K562 (cell line): ENCODE measurements around the gene DIRAS1. TPM values are rescaled to one million over a fixed set of nuclear protein-coding genes. Genes with fewer than 3 reads are reported as not detected.

Source experiments
- ATAC-seq: fragments of 200-7000 bp; cut with Tn5 transposase; 3 replicates; pipeline ENCODE4 v1.9.1; 2020; ENCODE audit warnings: moderate library complexity
- BruUV-seq: library from RNA; stranded (reverse); fragments of 400-500 nt; replicated peaks from 2 replicates; lab custom pipeline; 2021; lab: Mats Ljungman, UMichigan
- CTCF ChIA-PET: fragments of 300-600 bp; formaldehyde crosslinking; extraction: SDS; loops from one replicate; lab custom pipeline; 2021; ENCODE audit warnings: low intra/inter-chr PET ratio; lab: Yijun Ruan, JAX
- POLR2A ChIA-PET: fragments of 300-600, 350-650 bp; sonication (Branson Sonifier 250); formaldehyde crosslinking; extraction: SDS; loops from one replicate; lab custom pipeline; 2021; ENCODE audit warnings: antibody characterized with exemption, inconsistent platforms; lab: Yijun Ruan, JAX
- DNase-seq, 4 experiments: peaks; one replicate each; pipeline versions ENCODE4 v3.0.0 to v3.0.0-alpha.2; 2011 to 2018; ENCODE audit warnings: low spot score in 3 of 4, mixed read lengths in 3 of 4; ENCODE audit errors: extremely low read depth in 1 of 4
- FAIRE-seq: peaks from 2 replicates; lab custom pipeline; 2011; peaks lifted over from hg19 to GRCh38; lab: Jason Lieb, UNC
- H2AFZ ChIP-seq: 2 replicates; pipeline ENCODE4 v1.6.0; 2011; ENCODE audit warnings: low read depth, low read length, control low read depth, inconsistent platforms
- H3K27ac ChIP-seq: fragments of 200-600 bp; 3 replicates; pipeline ENCODE4 v1.8.0; 2011; ENCODE audit warnings: low read depth, mild to moderate bottlenecking, control low read depth, inconsistent platforms, low read length, moderate library complexity, mixed read lengths; ENCODE audit errors: extremely low read depth
- H3K27me3 ChIP-seq, 2 experiments: fragments of 300-600 bp in 1 of 2; 2 replicates in 1 of 2; 3 replicates in 1 of 2; pipeline versions ENCODE4 v1.6.0 to v1.8.0; 2011; ENCODE audit warnings: inconsistent platforms in 2 of 2, low read length in 2 of 2, mild to moderate bottlenecking in 1 of 2, mixed read lengths in 1 of 2, moderate library complexity in 1 of 2; ENCODE audit not compliant: control insufficient read depth in 2 of 2, insufficient read depth in 2 of 2
- H3K36me3 ChIP-seq: fragments of 300-600 bp; 3 replicates; pipeline ENCODE4 v1.8.0; 2011; ENCODE audit warnings: mild to moderate bottlenecking, low read length, inconsistent platforms; ENCODE audit not compliant: control insufficient read depth, insufficient read depth
- H3K4me1 ChIP-seq, 2 experiments: fragments of 200-600 bp in 1 of 2; replicated peaks in 1 of 2; 2 replicates in 1 of 2; 3 replicates in 1 of 2; pipeline versions ENCODE4 v1.5.1 to v1.8.0; 2011; ENCODE audit warnings: inconsistent platforms in 2 of 2, low read length in 2 of 2, mild to moderate bottlenecking in 1 of 2, mixed read lengths in 1 of 2, moderate library complexity in 1 of 2; ENCODE audit not compliant: control insufficient read depth in 2 of 2, insufficient read depth in 2 of 2
- H3K4me2 ChIP-seq: 2 replicates; pipeline ENCODE4 v1.6.1; 2011; ENCODE audit warnings: low read length, control low read depth, inconsistent platforms, mixed read lengths; ENCODE audit not compliant: insufficient read depth
- H3K4me3 ChIP-seq: fragments of 200-600 bp; sonication (generic), shearing (Covaris generic); 2 replicates; pipeline ENCODE4 v1.5.1; 2016; ENCODE audit warnings: control low read depth, inconsistent platforms
- H3K79me2 ChIP-seq: fragments of 200-600 bp; 3 replicates; pipeline ENCODE4 v1.8.0; 2011; ENCODE audit warnings: low read length, inconsistent platforms; ENCODE audit not compliant: control insufficient read depth, insufficient read depth
- H3K9ac ChIP-seq, 2 experiments: 2 replicates each; pipeline versions ENCODE4 v1.6.0 to v1.6.1; 2011; ENCODE audit warnings: low read depth in 2 of 2, low read length in 2 of 2, control low read depth in 1 of 2, inconsistent platforms in 1 of 2, mild to moderate bottlenecking in 1 of 2, mixed read lengths in 1 of 2; ENCODE audit not compliant: insufficient read depth in 1 of 2
- H3K9me1 ChIP-seq: one replicate; pipeline ENCODE4 v1.6.0; 2011; ENCODE audit warnings: inconsistent platforms, mild to moderate bottlenecking, low read length, moderate library complexity; ENCODE audit not compliant: control insufficient read depth, insufficient read depth
- H3K9me3 ChIP-seq: replicated peaks from 2 replicates; pipeline ENCODE4 v1.5.1; 2011; ENCODE audit warnings: low read depth, low read length, inconsistent platforms; ENCODE audit not compliant: control insufficient read depth, insufficient read depth
- H4K20me1 ChIP-seq: replicated peaks from 2 replicates; pipeline ENCODE4 v1.6.1; 2011; ENCODE audit warnings: low read length, inconsistent platforms, mixed read lengths; ENCODE audit not compliant: control insufficient read depth, insufficient read depth
- GTF2A2 ChIP-seq: IDR thresholded peaks from 2 replicates; pipeline ENCODE4 v1.6.1; 2016; ENCODE audit warnings: mild to moderate bottlenecking, missing genetic modification characterization, missing compliant biosample characterization
- KDM1A ChIP-seq, 2 experiments: fragments of 450-650 bp; IDR thresholded peaks; 2 replicates each; pipeline ENCODE4 v1.6.1; 2016; ENCODE audit warnings: mild to moderate bottlenecking in 2 of 2
- POLR2A ChIP-seq: fragments of 450-650 bp; conservative IDR thresholded peaks from 2 replicates; pipeline ENCODE4 v1.6.1; 2016
- POLR2B ChIP-seq: fragments of 450-650 bp; IDR thresholded peaks from 2 replicates; pipeline ENCODE4 v1.6.1; 2018; ENCODE audit warnings: low read depth; ENCODE audit not compliant: partially characterized antibody
- POLR2G ChIP-seq: fragments of 200-400 bp; formaldehyde crosslinking; IDR thresholded peaks from 2 replicates; pipeline ENCODE4 v1.6.1; 2017; ENCODE audit warnings: low read depth, mild to moderate bottlenecking, antibody characterized with exemption, low read length, moderate library complexity
- RBFOX2 ChIP-seq: fragments of 200-400 bp; formaldehyde crosslinking; IDR thresholded peaks from 2 replicates; pipeline ENCODE4 v1.6.1; 2017; ENCODE audit warnings: low read depth, mild to moderate bottlenecking, low read length, moderate library complexity
- RBM22 ChIP-seq: fragments of 200-400 bp; formaldehyde crosslinking; IDR thresholded peaks from 2 replicates; pipeline ENCODE4 v1.6.1; 2018; ENCODE audit warnings: low read length, low read depth; ENCODE audit not compliant: poor library complexity, severe bottlenecking
- SMARCA4 ChIP-seq: fragments of 450-650 bp; IDR thresholded peaks from 2 replicates; pipeline ENCODE4 v1.6.1; 2016
- SUPT5H ChIP-seq: fragments of 450-650 bp; IDR thresholded peaks from 2 replicates; pipeline ENCODE4 v1.6.1; 2016
- TBL1XR1 ChIP-seq, 2 experiments: IDR thresholded peaks; 2 replicates each; pipeline ENCODE4 v1.6.1; 2012; ENCODE audit warnings: improper control_type of control experiment in 2 of 2, low read length in 2 of 2, mild to moderate bottlenecking in 1 of 2
- ZMIZ1 ChIP-seq, 2 experiments: fragments of 150-350 bp in 1 of 2; IDR thresholded peaks; 2 replicates each; pipeline ENCODE4 v1.6.1; 2012 to 2016; ENCODE audit warnings: low read depth in 2 of 2, low read length in 2 of 2, mild to moderate bottlenecking in 1 of 2, moderate library complexity in 1 of 2
- WGBS: fragments of 100-300 bp; shearing (Covaris generic); methylation state at CpG from one replicate; pipeline ENCODE4 v1.1.6; 2016; ENCODE audit warnings: low coverage, mixed read lengths; ENCODE audit not compliant: insufficient coverage; ENCODE audit errors: missing lambda C conversion rate; 5-methylcytosine and 5-hydroxymethylcytosine counted together
- in situ Hi-C: fragments of 300-500 bp; cut with MboI; formaldehyde crosslinking; loops from 4 replicates; pipeline ENCODE4 v1.15.0; 2018; ENCODE audit warnings: inconsistent platforms, mixed read lengths
- intact Hi-C: fragments of 100-400 bp; cut with micrococcal nuclease; formaldehyde crosslinking; loops from 2 replicates; pipeline ENCODE4 v1.14.2; 2022
- polyA plus RNA-seq, 8 experiments: library from polyadenylated mRNA; depleted of rRNA in 4 of 8; stranded (reverse) in 5 of 8; unstranded in 3 of 8; fragments of >200 nt; fragmentation: Nextera tagmentation in 2 of 8; fragmentation: Illumina TruSeq in 1 of 8; extraction: Ambion mirVana in 2 of 8; extraction: Trizol in 1 of 8; gene quantifications; 2 replicates each; pipeline versions ENCODE4 v1.2.1 to v1.2.3, GENCODE V29; 2011 to 2014; ENCODE audit warnings: inconsistent platforms in 1 of 8, missing spikeins in 1 of 8
- total RNA-seq, 7 experiments: library from RNA; depleted of rRNA in 6 of 7; stranded (reverse); fragments of >200 nt in 6 of 7; fragmentation: Illumina TruSeq in 2 of 7; extraction: Trizol in 2 of 7; gene quantifications; 2 replicates each; pipeline versions ENCODE4 v1.2.1 to v1.2.3, GENCODE V29; 2011 to 2021; ENCODE audit warnings: low replicate concordance in 1 of 7

The DIRAS1 gene
- total and polyA plus RNA-seq, 9 of the 15 experiments (the other 6 are each of a cell fraction or from before 2014, with no cell fraction given): 0.11 to 12.0 (median 2.9) TPM

GRCh38 chr19:2733930-2734588 lies 12.9 kb upstream of the DIRAS1 start:
- no peak for ATAC-seq
- in situ Hi-C loops: no loop called here

More at GRCh38 chr19:2733930-2734588, 12.9 kb upstream of the DIRAS1 start:
- no peaks in the 10 kb centered on the region for H3K27me3 ChIP-seq
- intact Hi-C loops: no loop called here
- H3K4me3 ChIP-seq: no peak overlapping the region
- peaks cover 5 to 44% of the 10 kb centered on the region in 2 experiments; a peak in 3 of 5 replicates for H3K4me1 ChIP-seq
- FAIRE-seq: no peak
- no TSS peak for BruUV-seq
- peaks cover 23% of the 10 kb centered on the region for H4K20me1 ChIP-seq
- TF ChIP-seq POLR2B (peak; percentile 29), RBFOX2 (peak; percentile 61), SUPT5H (peak; percentile 44), POLR2G (peak; percentile 71; the same call in 1 of the 2 replicates), ZMIZ1 (IDR thresholded peaks at IDR 0.05; ENCODE audit: low read depth in 2 of 2, low read length in 2 of 2) (no peak), POLR2A (peak; percentile 31; the same call in 1 of the 2 replicates), KDM1A (IDR thresholded peaks at IDR 0.05) (peak in 1 of 2 experiments; percentile 43; a peak in 1 of 4 replicates), TBL1XR1 (IDR thresholded peaks at IDR 0.05; ENCODE audit: low read length in 2 of 2) (no peak), SMARCA4 (no peak), RBM22 (peak; percentile 78), GTF2A2 (no peak)
- H3K36me3 ChIP-seq: peaks cover 69% of the 10 kb centered on the region
- ChIA-PET CTCF (no interaction called here), POLR2A (interaction anchor here (1.2 to 1.3 kb wide), 2 partner anchors 8 to 10 kb away, joined by 5 read pairs; no protein-coding TSS in a partner anchor)
- peaks cover 1% of the 10 kb centered on the region for H3K9me1 ChIP-seq
- peaks cover 6% of the 10 kb centered on the region; the same call in 1 of the 2 replicates for H3K9me3 ChIP-seq
- WGBS: 94% methylated on average over 32 of the region's 35 CpGs
- DNase-seq: no peak
- H3K9ac ChIP-seq: no peak overlapping the region; a peak in 1 of 4 replicates
- H3K4me2 ChIP-seq: no peak overlapping the region
- H3K79me2 ChIP-seq: peaks cover 40% of the 10 kb centered on the region
- no peak overlapping the region for H3K27ac ChIP-seq
- H2AFZ ChIP-seq: no peak overlapping the region
